A172 (cell line): ENCODE results near the gene BHLHE41. TPM values are rescaled to one million over a fixed set of nuclear protein-coding genes. Genes with fewer than 3 reads are reported as not detected.

Experiments
- DNase-seq: peaks from one replicate; pipeline ENCODE4 v3.0.0-alpha.2; 2015; ENCODE audit warnings: low spot score
- total RNA-seq: library from RNA; depleted of rRNA; stranded (reverse); fragments of >200 nt; shearing (Covaris generic); gene quantifications from 2 replicates; pipeline ENCODE4 v1.2.3, GENCODE V29; 2014

BHLHE41 gene
- total RNA-seq, 1 experiment from 2014 or later = 0.21 TPM

GRCh38 chr12:26114720-26115401 is 10.0 kb downstream of the BHLHE41 start:
- no peak for DNase-seq

GRCh38 chr12:26113853-26114719 is 10.8 kb downstream of the BHLHE41 start:
- DNase-seq = peak; percentile 80

GRCh38 chr12:26113181-26113654 is 11.6 kb downstream of the BHLHE41 start:
- no peak for DNase-seq

GRCh38 chr12:26112703-26113147 is 12.1 kb downstream of the BHLHE41 start:
- peak; percentile 70 for DNase-seq

GRCh38 chr12:26112232-26112631 is 12.6 kb downstream of the BHLHE41 start:
- DNase-seq = no peak

- DNase-seq = no peak
Measured at GRCh38 chr12:26109343-26109881, 15.4 kb downstream of the BHLHE41 start.

- no peak for DNase-seq
Measured at GRCh38 chr12:26108915-26109314, 15.9 kb downstream of the BHLHE41 start.

- DNase-seq = no peak
Measured at GRCh38 chr12:26106347-26106746, 18.5 kb downstream of the BHLHE41 start.

GRCh38 chr12:26102953-26103352 is 21.9 kb downstream of the BHLHE41 start:
- DNase-seq = no peak

GRCh38 chr12:26101763-26102162 is 23.1 kb downstream of the BHLHE41 start:
- no peak for DNase-seq

GRCh38 chr12:26101350-26101734 is 23.5 kb downstream of the BHLHE41 start:
- no peak for DNase-seq

- no peak for DNase-seq
Measured at GRCh38 chr12:26100666-26101349, 24.0 kb downstream of the BHLHE41 start.

GRCh38 chr12:26097046-26097878 is 27.6 kb downstream of the BHLHE41 start:
- DNase-seq = peak; percentile 75

GRCh38 chr12:26096036-26096435 is 28.8 kb downstream of the BHLHE41 start:
- DNase-seq = no peak

GRCh38 chr12:26095186-26095585 is 29.7 kb downstream of the BHLHE41 start:
- no peak for DNase-seq

GRCh38 chr12:26092346-26093105 is 32.3 kb downstream of the BHLHE41 start:
- DNase-seq = no peak

- no peak for DNase-seq
Measured at GRCh38 chr12:26091822-26092221, 33.0 kb downstream of the BHLHE41 start.

- DNase-seq = peak; percentile 41
Measured at GRCh38 chr12:26090836-26091510, 33.9 kb downstream of the BHLHE41 start.

- no peak for DNase-seq
Measured at GRCh38 chr12:26088998-26089397, 35.8 kb downstream of the BHLHE41 start.

- DNase-seq = no peak
Measured at GRCh38 chr12:26086936-26087335, 37.9 kb downstream of the BHLHE41 start.
